ENCODE measurements around the gene ZNF385B. TPM values are rescaled to one million over a fixed set of nuclear protein-coding genes. Genes with fewer than 3 reads are reported as not detected.

ZNF385B gene
- total and polyA plus RNA-seq, 4 donors, result 3.0 to 7.2 (median 3.9) TPM

DNA sequence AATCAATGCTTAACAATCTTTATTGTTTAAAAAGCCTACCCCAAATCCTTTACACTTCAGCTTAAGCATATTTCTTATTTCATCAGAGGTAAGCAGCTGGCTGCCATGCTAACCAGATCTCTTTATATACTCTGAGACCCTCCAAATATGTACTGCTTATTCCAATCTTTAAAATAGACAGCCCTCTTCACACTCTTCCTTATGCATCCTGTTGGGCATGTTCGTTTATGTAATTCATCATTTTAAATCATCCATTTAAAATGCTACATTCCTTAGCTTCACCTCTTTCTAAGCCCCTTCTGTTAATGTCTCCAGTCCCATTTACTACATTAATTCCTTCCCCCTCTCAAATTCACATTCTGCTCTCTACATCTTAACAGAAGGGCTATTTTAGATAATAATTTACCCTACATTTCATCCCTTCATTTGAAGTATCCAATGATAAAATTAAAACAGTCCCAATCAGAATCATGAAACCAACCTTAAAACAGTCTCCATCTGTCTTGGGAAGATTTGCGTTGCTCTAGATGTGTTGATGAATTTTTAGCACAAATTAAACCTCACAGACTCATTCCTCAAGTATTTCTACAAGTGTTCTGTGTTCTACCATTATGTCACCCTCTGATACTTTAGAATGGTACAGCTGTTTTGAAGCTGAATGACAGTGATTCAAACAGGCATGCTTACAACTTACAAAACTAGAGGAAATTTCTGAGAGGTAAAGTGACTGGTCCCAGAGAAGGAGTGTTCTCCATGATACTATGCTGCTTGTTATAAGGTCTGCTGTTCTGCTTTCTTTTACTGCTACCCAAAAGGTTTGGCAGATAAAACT, 59.1 kb downstream of the ZNF385B start:
- Histone ChIP-seq H3K36me3 (ENCODE audit: control insufficient read depth in 4 of 4, insufficient read depth in 3 of 4, low read depth in 1 of 4, low read length in 3 of 4) (no peaks in the 10 kb centered on the region), H3K9me3 (ENCODE audit: control insufficient read depth in 4 of 4, low read length in 3 of 4) (no peaks in the 10 kb centered on the region), H3K9ac (ENCODE audit: low read depth in 1 of 2, low read length in 2 of 2) (no peak overlapping the region), H3K27ac (ENCODE audit: low read depth in 1 of 2, low read length in 2 of 2) (no peak overlapping the region), H3K4me1 (ENCODE audit: control insufficient read depth in 4 of 4, insufficient read depth in 4 of 4, low read length in 3 of 4) (no peaks in the 10 kb centered on the region), H3K27me3 (ENCODE audit: control insufficient read depth in 4 of 4, insufficient read depth in 4 of 4, low read length in 3 of 4) (no peaks in the 10 kb centered on the region), H3K4me3 (ENCODE audit: low read depth in 1 of 3, low read length in 3 of 3) (no peak overlapping the region)
- DNase-seq (ENCODE audit: low spot score), result no peak
- WGBS, result 79% methylated on average over 2 of the region's 2 CpGs
- TF ChIP-seq, protein P1, sequence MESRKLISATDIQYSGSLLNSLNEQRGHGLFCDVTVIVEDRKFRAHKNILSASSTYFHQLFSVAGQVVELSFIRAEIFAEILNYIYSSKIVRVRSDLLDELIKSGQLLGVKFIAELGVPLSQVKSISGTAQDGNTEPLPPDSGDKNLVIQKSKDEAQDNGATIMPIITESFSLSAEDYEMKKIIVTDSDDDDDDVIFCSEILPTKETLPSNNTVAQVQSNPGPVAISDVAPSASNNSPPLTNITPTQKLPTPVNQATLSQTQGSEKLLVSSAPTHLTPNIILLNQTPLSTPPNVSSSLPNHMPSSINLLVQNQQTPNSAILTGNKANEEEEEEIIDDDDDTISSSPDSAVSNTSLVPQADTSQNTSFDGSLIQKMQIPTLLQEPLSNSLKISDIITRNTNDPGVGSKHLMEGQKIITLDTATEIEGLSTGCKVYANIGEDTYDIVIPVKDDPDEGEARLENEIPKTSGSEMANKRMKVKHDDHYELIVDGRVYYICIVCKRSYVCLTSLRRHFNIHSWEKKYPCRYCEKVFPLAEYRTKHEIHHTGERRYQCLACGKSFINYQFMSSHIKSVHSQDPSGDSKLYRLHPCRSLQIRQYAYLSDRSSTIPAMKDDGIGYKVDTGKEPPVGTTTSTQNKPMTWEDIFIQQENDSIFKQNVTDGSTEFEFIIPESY (IDR thresholded peaks at IDR 0.05), result no peak
- no peak for TF ChIP-seq GABPA (IDR thresholded peaks at IDR 0.05 in 1 of 2, conservative IDR thresholded peaks at IDR 0.05 in 1 of 2)
- TF ChIP-seq NR2F2 (IDR thresholded peaks at IDR 0.05), result no peak
- TF ChIP-seq RAD21 (IDR thresholded peaks at IDR 0.05), result no peak
- TF ChIP-seq EGR1 (IDR thresholded peaks at IDR 0.05; ENCODE audit: low read depth in 2 of 2), result no peak
- TF ChIP-seq CTCF (IDR thresholded peaks at IDR 0.05; ENCODE audit: low read depth, low read length, missing input control), result no peak
- TF ChIP-seq, protein P2, sequence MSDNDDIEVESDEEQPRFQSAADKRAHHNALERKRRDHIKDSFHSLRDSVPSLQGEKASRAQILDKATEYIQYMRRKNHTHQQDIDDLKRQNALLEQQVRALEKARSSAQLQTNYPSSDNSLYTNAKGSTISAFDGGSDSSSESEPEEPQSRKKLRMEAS (IDR thresholded peaks at IDR 0.05), result no peak
- TF ChIP-seq RXRA (IDR thresholded peaks at IDR 0.05), result no peak
- no peak for TF ChIP-seq FOXA1 (IDR thresholded peaks at IDR 0.05)
- TF ChIP-seq JUND (IDR thresholded peaks at IDR 0.05), result no peak
- TF ChIP-seq, protein P3, sequence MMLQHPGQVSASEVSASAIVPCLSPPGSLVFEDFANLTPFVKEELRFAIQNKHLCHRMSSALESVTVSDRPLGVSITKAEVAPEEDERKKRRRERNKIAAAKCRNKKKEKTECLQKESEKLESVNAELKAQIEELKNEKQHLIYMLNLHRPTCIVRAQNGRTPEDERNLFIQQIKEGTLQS (IDR thresholded peaks at IDR 0.05), result no peak
- TF ChIP-seq FOXA2 (IDR thresholded peaks at IDR 0.05), result no peak

DNA sequence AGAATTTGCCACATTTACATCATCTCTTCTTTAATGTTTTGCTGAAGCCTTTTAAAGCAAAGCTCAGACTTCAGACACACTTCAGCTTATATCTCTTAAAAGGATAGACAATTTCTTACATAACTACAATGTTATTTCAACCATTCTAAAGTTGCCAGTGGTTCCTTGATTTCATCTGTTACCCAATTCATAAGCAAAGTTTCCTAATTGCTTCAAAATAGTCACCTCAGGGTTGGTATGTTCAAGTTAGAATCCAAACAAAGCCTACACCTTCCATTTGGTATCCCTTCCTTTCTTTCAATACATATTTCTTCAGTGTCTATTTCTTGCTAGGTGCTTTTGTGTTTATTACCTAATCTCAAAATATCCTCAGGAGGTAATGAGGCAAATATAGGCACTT, 60.6 kb downstream of the ZNF385B start:
- no peak overlapping the region for H3K4me3 ChIP-seq (ENCODE audit: low read depth in 1 of 3, low read length in 3 of 3)
- no peaks in the 10 kb centered on the region for H3K9me3 ChIP-seq (ENCODE audit: control insufficient read depth in 4 of 4, low read length in 3 of 4)
- DNase-seq (ENCODE audit: low spot score), result no peak
- no peak overlapping the region for H3K27ac ChIP-seq (ENCODE audit: low read depth in 1 of 2, low read length in 2 of 2)
- no peaks in the 10 kb centered on the region for H3K36me3 ChIP-seq (ENCODE audit: control insufficient read depth in 4 of 4, insufficient read depth in 3 of 4, low read depth in 1 of 4, low read length in 3 of 4)
- no peaks in the 10 kb centered on the region for H3K4me1 ChIP-seq (ENCODE audit: control insufficient read depth in 4 of 4, insufficient read depth in 4 of 4, low read length in 3 of 4)
- no peaks in the 10 kb centered on the region for H3K27me3 ChIP-seq (ENCODE audit: control insufficient read depth in 4 of 4, insufficient read depth in 4 of 4, low read length in 3 of 4)
- H3K9ac ChIP-seq (ENCODE audit: low read depth in 1 of 2, low read length in 2 of 2), result no peak overlapping the region
- TF ChIP-seq, protein P4, sequence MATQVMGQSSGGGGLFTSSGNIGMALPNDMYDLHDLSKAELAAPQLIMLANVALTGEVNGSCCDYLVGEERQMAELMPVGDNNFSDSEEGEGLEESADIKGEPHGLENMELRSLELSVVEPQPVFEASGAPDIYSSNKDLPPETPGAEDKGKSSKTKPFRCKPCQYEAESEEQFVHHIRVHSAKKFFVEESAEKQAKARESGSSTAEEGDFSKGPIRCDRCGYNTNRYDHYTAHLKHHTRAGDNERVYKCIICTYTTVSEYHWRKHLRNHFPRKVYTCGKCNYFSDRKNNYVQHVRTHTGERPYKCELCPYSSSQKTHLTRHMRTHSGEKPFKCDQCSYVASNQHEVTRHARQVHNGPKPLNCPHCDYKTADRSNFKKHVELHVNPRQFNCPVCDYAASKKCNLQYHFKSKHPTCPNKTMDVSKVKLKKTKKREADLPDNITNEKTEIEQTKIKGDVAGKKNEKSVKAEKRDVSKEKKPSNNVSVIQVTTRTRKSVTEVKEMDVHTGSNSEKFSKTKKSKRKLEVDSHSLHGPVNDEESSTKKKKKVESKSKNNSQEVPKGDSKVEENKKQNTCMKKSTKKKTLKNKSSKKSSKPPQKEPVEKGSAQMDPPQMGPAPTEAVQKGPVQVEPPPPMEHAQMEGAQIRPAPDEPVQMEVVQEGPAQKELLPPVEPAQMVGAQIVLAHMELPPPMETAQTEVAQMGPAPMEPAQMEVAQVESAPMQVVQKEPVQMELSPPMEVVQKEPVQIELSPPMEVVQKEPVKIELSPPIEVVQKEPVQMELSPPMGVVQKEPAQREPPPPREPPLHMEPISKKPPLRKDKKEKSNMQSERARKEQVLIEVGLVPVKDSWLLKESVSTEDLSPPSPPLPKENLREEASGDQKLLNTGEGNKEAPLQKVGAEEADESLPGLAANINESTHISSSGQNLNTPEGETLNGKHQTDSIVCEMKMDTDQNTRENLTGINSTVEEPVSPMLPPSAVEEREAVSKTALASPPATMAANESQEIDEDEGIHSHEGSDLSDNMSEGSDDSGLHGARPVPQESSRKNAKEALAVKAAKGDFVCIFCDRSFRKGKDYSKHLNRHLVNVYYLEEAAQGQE (IDR thresholded peaks at IDR 0.05), result no peak
- TF ChIP-seq RXRA (IDR thresholded peaks at IDR 0.05) (no peak), NR2F2 (IDR thresholded peaks at IDR 0.05) (no peak), RAD21 (IDR thresholded peaks at IDR 0.05) (no peak), CTCF (IDR thresholded peaks at IDR 0.05; ENCODE audit: low read depth, low read length, missing input control) (no peak), FOXA1 (IDR thresholded peaks at IDR 0.05) (no peak), YY1 (IDR thresholded peaks at IDR 0.05) (no peak), SP1 (IDR thresholded peaks at IDR 0.05) (no peak), FOXA2 (IDR thresholded peaks at IDR 0.05) (no peak), HNF4A (conservative IDR thresholded peaks at IDR 0.05) (no peak), TAF1 (conservative IDR thresholded peaks at IDR 0.05) (no peak)
- TF ChIP-seq, protein P2 (IDR thresholded peaks at IDR 0.05), result no peak
- TF ChIP-seq, protein P3 (IDR thresholded peaks at IDR 0.05), result no peak
- TF ChIP-seq, protein P1 (IDR thresholded peaks at IDR 0.05), result no peak
